HG03558 (cell line): ENCODE measurements around the gene RCOR3.
"Not testable (repeated sequence)": the region's sequence is repeated elsewhere in the genome, so short reads cannot be mapped to it uniquely, and the experiment has no call there.

ENCODE experiments used
- ATAC-seq: cut with Tn5 transposase; IDR thresholded peaks from one replicate; pipeline ENCODE4 v1.9.1; 2021; ENCODE audit warnings: moderate number of reproducible peaks; ENCODE audit not compliant: unreplicated experiment; ENCODE audit errors: extremely low read depth

The RCOR3 gene

GRCh38 chr1:211258756-211259637 is at the start of gene RCOR3:
TSS of gene RCOR3 (plus strand) at chr1:211259366. CDS start at chr1:211259561, 195 bp downstream.
- ATAC-seq: peak; percentile 45

- no peak for ATAC-seq
These were observed 49.1 kb upstream of the RCOR3 start for GRCh38 chr1:211210052-211210451.

GRCh38 chr1:211210965-211211364 is 48.2 kb upstream of the RCOR3 start:
- no peak for ATAC-seq

GRCh38 chr1:211213702-211214101 is 45.5 kb upstream of the RCOR3 start:
- no peak for ATAC-seq

GRCh38 chr1:211215577-211215976 is 43.6 kb upstream of the RCOR3 start:
- no peak for ATAC-seq

- ATAC-seq: no peak
These were observed 41.8 kb upstream of the RCOR3 start for GRCh38 chr1:211217392-211217791.

- ATAC-seq: not testable (repeated sequence)
These were observed 36.5 kb upstream of the RCOR3 start for GRCh38 chr1:211222469-211223234.

GRCh38 chr1:211228573-211229364 is 30.4 kb upstream of the RCOR3 start:
- ATAC-seq: not testable (repeated sequence)

GRCh38 chr1:211229365-211229759 is 29.8 kb upstream of the RCOR3 start:
- ATAC-seq: no peak

GRCh38 chr1:211231873-211232272 is 27.3 kb upstream of the RCOR3 start:
- ATAC-seq: no peak

- ATAC-seq: no peak
These were observed 22.4 kb upstream of the RCOR3 start for GRCh38 chr1:211236633-211237320.

- no peak for ATAC-seq
These were observed 21.6 kb upstream of the RCOR3 start for GRCh38 chr1:211237579-211237978.

GRCh38 chr1:211240567-211240966 is 18.6 kb upstream of the RCOR3 start:
- not testable (repeated sequence) for ATAC-seq

GRCh38 chr1:211241071-211241470 is 18.1 kb upstream of the RCOR3 start:
- ATAC-seq: no peak

GRCh38 chr1:211243639-211244038 is 15.5 kb upstream of the RCOR3 start:
- not testable (repeated sequence) for ATAC-seq

- ATAC-seq: not testable (repeated sequence)
These were observed 12.6 kb upstream of the RCOR3 start for GRCh38 chr1:211246583-211246982.

- ATAC-seq: no peak
These were observed 11.2 kb upstream of the RCOR3 start for GRCh38 chr1:211247921-211248320.

- ATAC-seq: not testable (repeated sequence)
These were observed 9.6 kb upstream of the RCOR3 start for GRCh38 chr1:211249611-211250010.

- ATAC-seq: no peak
These were observed 1.3 kb upstream of the RCOR3 start for GRCh38 chr1:211257826-211258225.

GRCh38 chr1:211258310-211258755 is 833 bp upstream of the RCOR3 start:
- no peak for ATAC-seq
